MCF 10A (cell line): ENCODE results near the gene PPFIBP1. TPM values are rescaled to one million over a fixed set of nuclear protein-coding genes. Genes with fewer than 3 reads are reported as not detected.

Experiments
- BruUV-seq: library from RNA; stranded (reverse); fragments of 400-500 nt; replicated peaks from 2 replicates; lab custom pipeline; 2021; lab: Mats Ljungman, UMichigan
- CTCF ChIA-PET: fragments of 300-600 bp; sonication (Branson Sonifier 250); formaldehyde crosslinking; extraction: SDS; loops from one replicate; lab custom pipeline; 2021; ENCODE audit warnings: antibody characterized with exemption, inconsistent platforms; lab: Yijun Ruan, JAX
- POLR2A ChIA-PET: fragments of 300-600, 350-650 bp; sonication (Branson Sonifier 250); formaldehyde crosslinking; extraction: SDS; loops from one replicate; lab custom pipeline; 2020; ENCODE audit warnings: antibody characterized with exemption, inconsistent platforms; lab: Yijun Ruan, JAX
- DNase-seq: peaks from one replicate; pipeline ENCODE4 v3.0.0-alpha.2; 2018; ENCODE audit not compliant: unreplicated experiment
- H3K27ac Mint-ChIP-seq: one replicate; pipeline ENCODE4 v1.8.0; 2022; ENCODE audit warnings: mild to moderate bottlenecking, low read depth, mixed read lengths; ENCODE audit not compliant: unreplicated experiment
- H3K27me3 Mint-ChIP-seq: one replicate; pipeline ENCODE4 v1.8.0; 2022; ENCODE audit warnings: mixed read lengths; ENCODE audit not compliant: insufficient read depth, unreplicated experiment
- H3K36me3 Mint-ChIP-seq: one replicate; pipeline ENCODE4 v1.8.0; 2022; ENCODE audit warnings: mild to moderate bottlenecking, moderate library complexity, mixed read lengths; ENCODE audit not compliant: insufficient read depth, unreplicated experiment
- H3K4me1 Mint-ChIP-seq: one replicate; pipeline ENCODE4 v1.8.0; 2022; ENCODE audit warnings: mixed read lengths; ENCODE audit not compliant: insufficient read depth, unreplicated experiment
- H3K4me3 Mint-ChIP-seq: one replicate; pipeline ENCODE4 v1.8.0; 2022; ENCODE audit warnings: mild to moderate bottlenecking, moderate library complexity, mixed read lengths; ENCODE audit not compliant: unreplicated experiment
- H3K9me3 Mint-ChIP-seq: one replicate; pipeline ENCODE4 v1.8.0; 2022; ENCODE audit warnings: mixed read lengths; ENCODE audit not compliant: unreplicated experiment
- CTCF ChIP-seq: fragments of 200-600 bp; IDR thresholded peaks from one replicate; pipeline ENCODE4 v1.8.0; 2022; ENCODE audit warnings: antibody characterized with exemption, mild to moderate bottlenecking; ENCODE audit not compliant: unreplicated experiment
- intact Hi-C: fragments of 100-400 bp; cut with micrococcal nuclease; formaldehyde crosslinking; loops from 2 replicates; pipeline ENCODE4 v1.14.1; 2022
- total RNA-seq: library from RNA; stranded (reverse); gene quantifications from 2 replicates; pipeline ENCODE4 v1.2.3, GENCODE V29; 2022

The PPFIBP1 gene
- total RNA-seq, 1 experiment from 2014 or later = 82.6 TPM

- BruUV-seq = no TSS peak
- Mint-ChIP-seq H3K36me3 (peaks cover 4% of the 10 kb centered on the region), H3K4me3 (no peak overlapping the region), H3K27me3 (no peaks in the 10 kb centered on the region), H3K27ac (peak overlapping the region; percentile 89), H3K4me1 (peaks cover 27% of the 10 kb centered on the region), H3K9me3 (no peaks in the 10 kb centered on the region)
- peak; percentile 78 for DNase-seq
- ChIA-PET POLR2A (interaction anchor here (1.1 to 2.0 kb wide), 6 partner anchors 16 to 86 kb away, joined by 3 to 13 read pairs (median 6); partner anchors contain the start of gene PPFIBP1), CTCF (interaction anchor here (0.6 to 0.7 kb wide), 2 partner anchors 17 to 62 kb away, joined by 3 to 4 read pairs; no protein-coding TSS in a partner anchor)
- TF ChIP-seq CTCF = no peak
- intact Hi-C loops = no loop called here
Measured at GRCh38 chr12:27610374-27610773, 86.4 kb downstream of the PPFIBP1 start.

- CTCF ChIA-PET = interaction anchor here (0.7 to 0.9 kb wide), 2 partner anchors 11 to 89 kb away, joined by 3 to 4 read pairs; no protein-coding TSS in a partner anchor
- BruUV-seq = no TSS peak
- Mint-ChIP-seq H3K27ac (no peak overlapping the region), H3K4me3 (no peak overlapping the region), H3K36me3 (peaks cover 4% of the 10 kb centered on the region), H3K27me3 (no peaks in the 10 kb centered on the region), H3K4me1 (peaks cover 44% of the 10 kb centered on the region), H3K9me3 (no peaks in the 10 kb centered on the region)
- DNase-seq = no peak
- intact Hi-C loops = no loop called here
- POLR2A ChIA-PET = interaction anchor here (0.6 to 1.3 kb wide), 4 partner anchors 9 to 59 kb away, joined by 3 to 4 read pairs (median 4); no protein-coding TSS in a partner anchor
- TF ChIP-seq CTCF = no peak
Measured at GRCh38 chr12:27614386-27614785, 90.4 kb downstream of the PPFIBP1 start.

GRCh38 chr12:27614866-27615265 is 90.9 kb downstream of the PPFIBP1 start:
- Mint-ChIP-seq H3K4me3 (no peak overlapping the region), H3K27me3 (no peaks in the 10 kb centered on the region), H3K9me3 (no peaks in the 10 kb centered on the region), H3K36me3 (peaks cover 4% of the 10 kb centered on the region), H3K4me1 (peaks cover 46% of the 10 kb centered on the region), H3K27ac (no peak overlapping the region)
- intact Hi-C loops = no loop called here
- DNase-seq = no peak
- no peak for TF ChIP-seq CTCF
- ChIA-PET CTCF (interaction anchor here (0.9 kb wide), 1 partner anchor 90 kb away, joined by 4 read pairs; no protein-coding TSS in a partner anchor), POLR2A (interaction anchor here (0.6 to 1.3 kb wide), 4 partner anchors 9 to 59 kb away, joined by 3 to 4 read pairs (median 4); no protein-coding TSS in a partner anchor)
- BruUV-seq = no TSS peak

GRCh38 chr12:27615331-27615891 is 91.4 kb downstream of the PPFIBP1 start:
- ChIA-PET CTCF (no interaction called here), POLR2A (interaction anchor here (1.1 kb wide), 1 partner anchor 39 kb away, joined by 3 read pairs; no protein-coding TSS in a partner anchor)
- DNase-seq = no peak
- Mint-ChIP-seq H3K9me3 (no peaks in the 10 kb centered on the region), H3K4me3 (no peak overlapping the region), H3K36me3 (peaks cover 4% of the 10 kb centered on the region), H3K27ac (no peak overlapping the region), H3K27me3 (no peaks in the 10 kb centered on the region), H3K4me1 (peaks cover 48% of the 10 kb centered on the region)
- no TSS peak for BruUV-seq
- no peak for TF ChIP-seq CTCF
- intact Hi-C loops = no loop called here
